Erythroblast (primary cell): Measurements from ENCODE around the gene GPRC5C.

Source experiments
- GATA1 ChIP-seq: IDR thresholded peaks from 2 replicates; pipeline ENCODE4 v1.6.1; 2011; ENCODE audit warnings: low read depth, mild to moderate bottlenecking, control low read depth, low read length, moderate library complexity
- POLR2A ChIP-seq: IDR thresholded peaks from 2 replicates; pipeline ENCODE4 v1.6.1; 2011; ENCODE audit warnings: mild to moderate bottlenecking, low read length

DNA sequence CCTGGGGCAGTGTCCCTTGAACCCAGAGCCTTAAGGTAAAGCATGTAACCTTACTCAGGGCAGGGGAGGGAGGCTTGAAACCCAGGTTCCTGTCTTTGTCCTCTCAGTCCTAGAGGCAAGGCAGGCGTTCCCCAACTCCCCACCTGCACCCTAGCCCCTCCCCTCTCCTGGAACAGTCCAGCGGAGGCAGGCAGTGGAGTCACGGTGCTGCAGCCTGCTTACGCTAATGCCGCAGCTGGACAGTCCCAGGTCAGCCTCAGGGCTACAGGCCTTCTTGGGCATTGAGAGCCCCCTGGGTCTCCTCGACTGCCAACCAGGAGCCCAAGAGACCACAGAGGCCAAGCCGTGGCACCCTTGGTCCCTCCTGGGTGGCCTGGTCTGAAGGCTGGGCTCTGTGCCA, 27.7 kb downstream of the GPRC5C start:
- TF ChIP-seq POLR2A (no peak), GATA1 (no peak)
